Measurements from ENCODE around the gene GRAMD1A.

- no peak for TF ChIP-seq GATA2 (IDR thresholded peaks at IDR 0.05; ENCODE audit: low read depth, low read length)
- TF ChIP-seq GATA3 (IDR thresholded peaks at IDR 0.05; ENCODE audit: low read depth, low read length) = no peak
Measured at GRCh38 chr19:34976611-34977010, 23.5 kb upstream of the GRAMD1A start.

All from SH-SY5Y (cell line).